GM12874 (cell line): ENCODE measurements around the gene UBE2D2.

Source experiments
- CTCF ChIP-seq: IDR thresholded peaks from 2 replicates; pipeline ENCODE4 v1.5.1; 2011; ENCODE audit warnings: low read depth, mild to moderate bottlenecking, control low read depth, low read length, moderate library complexity; ENCODE audit not compliant: insufficient read depth

The UBE2D2 gene

GRCh38 chr5:139551191-139551889 lies 9.8 kb upstream of the UBE2D2 start:
- TF ChIP-seq CTCF: no peak

GRCh38 chr5:139552893-139553575 lies 8.1 kb upstream of the UBE2D2 start:
- TF ChIP-seq CTCF: no peak

GRCh38 chr5:139554264-139554663 lies 6.9 kb upstream of the UBE2D2 start:
- TF ChIP-seq CTCF: no peak

GRCh38 chr5:139557811-139558210 lies 3.3 kb upstream of the UBE2D2 start:
- no peak for TF ChIP-seq CTCF

- 0 out of 2 replicates have a peak, but pooled peaks have one; percentile 2 for TF ChIP-seq CTCF
Measured at GRCh38 chr5:139561655-139562451, 714 bp downstream of the UBE2D2 start.

GRCh38 chr5:139562847-139563246 lies 1.7 kb downstream of the UBE2D2 start:
- no peak for TF ChIP-seq CTCF
